ENCODE measurements around the gene PPM1F.

GRCh38 chr22:21907638-21908522 is 44.8 kb downstream of the PPM1F start:
- TF ChIP-seq CTCF (IDR thresholded peaks at IDR 0.05), result no peak
- TF ChIP-seq POLR2A (IDR thresholded peaks at IDR 0.05), result no peak
